ENCODE results near the gene TMEM82.

The TMEM82 gene

DNA sequence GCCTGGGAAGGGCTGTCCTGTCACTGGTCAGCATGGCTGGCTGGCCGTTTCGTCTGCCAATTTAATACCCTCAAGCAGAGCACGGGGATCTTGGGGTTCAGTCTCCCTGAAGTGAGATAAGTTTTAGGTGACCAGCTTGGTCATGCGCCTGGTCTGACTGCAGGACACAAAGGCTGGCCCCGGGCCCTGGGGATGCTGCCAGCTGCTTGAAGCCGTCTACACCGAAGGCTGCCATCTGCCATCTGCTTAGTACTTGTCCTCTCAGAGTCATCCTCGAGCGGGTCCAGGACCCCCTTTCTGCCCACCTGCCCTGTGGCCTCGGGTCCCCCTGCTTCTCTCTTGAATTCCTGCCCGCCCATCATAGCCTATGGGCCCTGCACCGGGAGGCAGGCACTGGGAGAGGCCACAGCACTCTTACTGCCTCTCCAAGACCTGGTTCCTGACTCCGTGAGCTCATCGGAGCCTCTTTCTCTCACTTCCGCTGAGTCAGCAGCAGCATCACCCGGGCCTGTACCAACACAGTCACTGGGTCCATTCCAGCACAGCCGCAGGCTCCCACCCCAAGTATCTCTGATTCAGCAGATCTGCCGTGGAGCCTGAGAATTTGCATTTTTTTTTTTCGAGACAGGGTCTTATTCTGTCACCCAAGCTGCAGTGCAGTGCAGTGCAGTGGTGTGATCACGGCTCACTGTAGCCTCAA lies 23.3 kb downstream of the TMEM82 start:
- Mint-ChIP-seq H3K27me3 (ENCODE audit: low read depth, poor library complexity) (no peaks in the 10 kb centered on the region), H3K4me3 (no peak overlapping the region), H3K4me1 (peaks cover 30% of the 10 kb centered on the region), H3K27ac (peak overlapping the region; percentile 91), H3K9me3 (no peaks in the 10 kb centered on the region), H3K36me3 (ENCODE audit: low read depth) (peaks cover 38% of the 10 kb centered on the region)
- DNase-seq, result no peak
- TF ChIP-seq, protein P1, sequence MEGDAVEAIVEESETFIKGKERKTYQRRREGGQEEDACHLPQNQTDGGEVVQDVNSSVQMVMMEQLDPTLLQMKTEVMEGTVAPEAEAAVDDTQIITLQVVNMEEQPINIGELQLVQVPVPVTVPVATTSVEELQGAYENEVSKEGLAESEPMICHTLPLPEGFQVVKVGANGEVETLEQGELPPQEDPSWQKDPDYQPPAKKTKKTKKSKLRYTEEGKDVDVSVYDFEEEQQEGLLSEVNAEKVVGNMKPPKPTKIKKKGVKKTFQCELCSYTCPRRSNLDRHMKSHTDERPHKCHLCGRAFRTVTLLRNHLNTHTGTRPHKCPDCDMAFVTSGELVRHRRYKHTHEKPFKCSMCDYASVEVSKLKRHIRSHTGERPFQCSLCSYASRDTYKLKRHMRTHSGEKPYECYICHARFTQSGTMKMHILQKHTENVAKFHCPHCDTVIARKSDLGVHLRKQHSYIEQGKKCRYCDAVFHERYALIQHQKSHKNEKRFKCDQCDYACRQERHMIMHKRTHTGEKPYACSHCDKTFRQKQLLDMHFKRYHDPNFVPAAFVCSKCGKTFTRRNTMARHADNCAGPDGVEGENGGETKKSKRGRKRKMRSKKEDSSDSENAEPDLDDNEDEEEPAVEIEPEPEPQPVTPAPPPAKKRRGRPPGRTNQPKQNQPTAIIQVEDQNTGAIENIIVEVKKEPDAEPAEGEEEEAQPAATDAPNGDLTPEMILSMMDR (IDR thresholded peaks at IDR 0.05), result no peak

DNA sequence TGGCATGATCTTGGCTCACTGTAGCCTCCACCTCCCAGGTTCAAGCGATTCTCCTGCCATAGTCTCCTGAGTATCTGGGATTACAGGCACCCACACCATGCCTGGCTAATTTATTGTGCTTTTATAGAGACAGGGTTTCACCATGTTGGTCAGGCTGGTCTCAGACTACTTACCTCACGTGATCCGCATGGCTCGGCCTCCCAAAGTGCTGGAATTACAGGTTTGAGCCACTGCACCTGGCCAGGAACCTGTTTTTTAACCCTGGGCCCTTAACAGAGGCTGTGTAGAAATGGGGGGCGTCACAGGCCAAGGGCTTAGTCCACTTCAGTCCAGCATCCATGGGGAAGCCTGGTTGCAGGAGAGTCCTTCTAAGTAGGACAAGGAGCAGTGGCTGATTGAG lies 25.6 kb downstream of the TMEM82 start:
- Mint-ChIP-seq H3K9me3 (no peaks in the 10 kb centered on the region), H3K4me1 (peaks cover 20% of the 10 kb centered on the region), H3K36me3 (ENCODE audit: low read depth) (peaks cover 44% of the 10 kb centered on the region), H3K27me3 (ENCODE audit: low read depth, poor library complexity) (no peaks in the 10 kb centered on the region), H3K27ac (peak overlapping the region; percentile 16), H3K4me3 (no peak overlapping the region)
- DNase-seq, result no peak
- TF ChIP-seq, protein P1 (IDR thresholded peaks at IDR 0.05), result no peak

DNA sequence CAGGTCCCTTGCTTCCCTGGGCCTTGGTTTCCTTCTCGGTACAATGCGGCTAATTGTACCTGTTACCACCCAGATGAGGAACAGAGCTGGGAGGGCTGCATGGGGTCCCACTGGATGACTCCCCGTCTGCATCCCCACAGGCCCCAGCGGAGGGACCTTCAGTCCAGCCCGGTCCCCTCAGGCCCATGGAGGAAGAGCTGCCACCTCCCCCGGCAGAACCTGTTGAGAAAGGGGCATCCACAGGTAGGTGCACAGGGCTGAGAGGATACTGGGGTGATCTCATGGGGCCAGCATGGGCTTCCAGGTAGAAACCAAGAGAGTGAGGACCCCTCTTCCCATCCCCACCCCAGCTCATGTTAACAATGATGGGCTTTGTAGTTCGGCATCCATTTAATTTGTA lies 26.1 kb downstream of the TMEM82 start:
- H3K4me3 Mint-ChIP-seq, result no peak overlapping the region
- no peaks in the 10 kb centered on the region for H3K9me3 Mint-ChIP-seq
- no peak for DNase-seq
- H3K4me1 Mint-ChIP-seq, result peaks cover 20% of the 10 kb centered on the region
- H3K27ac Mint-ChIP-seq, result no peak overlapping the region
- H3K27me3 Mint-ChIP-seq (ENCODE audit: low read depth, poor library complexity), result no peaks in the 10 kb centered on the region
- peaks cover 45% of the 10 kb centered on the region for H3K36me3 Mint-ChIP-seq (ENCODE audit: low read depth)
- TF ChIP-seq, protein P1 (IDR thresholded peaks at IDR 0.05), result no peak

DNA sequence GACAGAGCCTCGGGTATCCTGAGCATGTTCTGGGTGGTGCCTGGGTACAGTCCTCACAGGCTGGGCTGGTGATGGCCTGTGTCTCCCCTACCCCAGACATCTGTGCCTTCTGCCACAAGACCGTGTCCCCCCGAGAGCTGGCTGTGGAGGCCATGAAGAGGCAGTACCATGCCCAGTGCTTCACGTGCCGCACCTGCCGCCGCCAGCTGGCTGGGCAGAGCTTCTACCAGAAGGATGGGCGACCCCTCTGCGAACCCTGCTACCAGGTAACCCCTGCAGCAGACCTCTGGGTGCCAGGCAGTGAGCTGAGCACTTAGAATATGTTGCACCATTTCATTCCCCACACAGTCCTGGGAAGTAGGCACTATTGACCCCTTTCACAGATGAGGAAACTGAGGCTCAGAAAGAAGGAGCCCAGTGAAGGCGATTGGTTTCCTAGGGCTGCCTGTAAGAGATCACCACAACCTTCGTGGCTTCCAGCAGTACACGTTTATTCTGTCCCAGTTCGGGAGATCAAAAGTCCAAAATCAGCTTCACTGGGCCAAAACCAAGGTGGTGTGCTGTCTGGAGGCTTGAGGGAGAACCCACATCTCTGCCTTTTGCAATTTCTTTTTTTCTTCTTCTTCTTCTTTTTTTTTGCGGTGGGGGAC lies 28.1 kb downstream of the TMEM82 start:
- Mint-ChIP-seq H3K36me3 (ENCODE audit: low read depth) (peaks cover 39% of the 10 kb centered on the region), H3K27me3 (ENCODE audit: low read depth, poor library complexity) (no peaks in the 10 kb centered on the region), H3K27ac (no peak overlapping the region), H3K9me3 (no peaks in the 10 kb centered on the region), H3K4me3 (no peak overlapping the region), H3K4me1 (peaks cover 10% of the 10 kb centered on the region)
- no peak for DNase-seq
- TF ChIP-seq, protein P1 (IDR thresholded peaks at IDR 0.05), result no peak

DNA sequence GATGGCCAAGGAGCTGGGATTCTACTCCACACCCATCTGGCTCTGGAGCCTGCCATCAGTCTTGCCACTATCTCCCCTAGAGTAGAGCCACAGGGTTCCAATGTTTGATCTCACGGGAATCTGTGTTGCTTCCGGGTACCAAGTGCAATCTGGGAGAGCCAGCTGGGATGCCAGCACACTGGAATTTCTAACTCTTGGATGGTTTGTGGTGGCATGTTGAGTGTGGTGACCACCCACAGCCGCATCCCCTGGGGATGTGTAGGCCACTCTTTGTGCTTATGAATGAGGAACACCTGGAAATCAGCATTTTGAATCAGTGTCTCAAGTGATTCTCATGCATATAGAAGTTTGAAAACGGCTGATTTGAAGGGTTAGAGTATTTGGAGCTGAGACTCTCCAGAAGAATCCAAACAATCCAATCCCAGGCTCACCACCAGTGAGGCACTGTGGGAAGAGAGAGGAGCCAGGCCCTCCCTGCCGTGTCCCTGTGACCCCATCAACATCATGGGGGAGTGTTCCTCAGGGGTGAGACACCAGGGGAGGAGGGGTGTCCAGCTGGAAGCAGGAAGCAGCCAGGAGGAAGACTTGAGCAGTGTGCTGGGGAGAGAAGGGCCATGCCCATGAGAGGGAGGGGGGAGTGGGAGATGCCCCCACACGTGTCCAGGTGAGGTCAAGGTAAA lies 29.7 kb downstream of the TMEM82 start:
- peaks cover 10% of the 10 kb centered on the region for H3K4me1 Mint-ChIP-seq
- TF ChIP-seq, protein P1 (IDR thresholded peaks at IDR 0.05), result no peak
- peak overlapping the region; percentile 90 for H3K27ac Mint-ChIP-seq
- H3K4me3 Mint-ChIP-seq, result no peak overlapping the region
- DNase-seq, result no peak
- no peaks in the 10 kb centered on the region for H3K27me3 Mint-ChIP-seq (ENCODE audit: low read depth, poor library complexity)
- H3K9me3 Mint-ChIP-seq, result no peaks in the 10 kb centered on the region
- H3K36me3 Mint-ChIP-seq (ENCODE audit: low read depth), result peaks cover 46% of the 10 kb centered on the region

All from nephron progenitor cell (in vitro differentiated cells).